Naive thymus-derived CD8-positive, alpha-beta T cell (primary cell): ENCODE data around the gene MAD1L1. TPM values are rescaled to one million over a fixed set of nuclear protein-coding genes. Genes with fewer than 3 reads are reported as not detected.

Experiments used
- ATAC-seq, 2 donors: fragments of 150-1000 bp; cut with Tn5 transposase in 1 of 2; sonication (Bioruptor Pico), chemical (Tn5 transposase) in 1 of 2; 1 replicate in 1 of 2; 2 replicates in 1 of 2; pipeline ENCODE4 v1.10.0; 2021; ENCODE audit warnings: mild to moderate bottlenecking in 2 of 2, moderate library complexity in 2 of 2
- POLR2A ChIA-PET: fragments of 350-600 bp; sonication (Branson Sonifier 250); formaldehyde crosslinking; loops from one replicate; lab custom pipeline; 2021; ENCODE audit warnings: antibody characterized with exemption; lab: Charles Lee
- DNase-seq, 10 donors: peaks; one replicate each; pipeline versions ENCODE4 v3.0.0 to v3.0.0-alpha.2; 2020 to 2022
- H3K27ac Mint-ChIP-seq, 10 donors: one replicate each; pipeline ENCODE4 v1.8.0; 2020 to 2022; ENCODE audit warnings: mild to moderate bottlenecking in 10 of 10, mixed read lengths in 10 of 10, moderate library complexity in 4 of 10, inconsistent platforms in 1 of 10
- H3K27me3 Mint-ChIP-seq, 5 donors: one replicate each; pipeline ENCODE4 v1.8.0; 2021 to 2022; ENCODE audit warnings: mixed read lengths in 5 of 5
- H3K36me3 Mint-ChIP-seq, 3 donors: one replicate each; pipeline ENCODE4 v1.8.0; 2020 to 2022; ENCODE audit warnings: mixed read lengths in 3 of 3, mild to moderate bottlenecking in 2 of 3, inconsistent platforms in 1 of 3
- H3K4me1 Mint-ChIP-seq, 4 donors: one replicate each; pipeline ENCODE4 v1.8.0; 2021 to 2022; ENCODE audit warnings: mixed read lengths in 4 of 4
- H3K4me3 Mint-ChIP-seq, 10 donors: one replicate each; pipeline ENCODE4 v1.8.0; 2020 to 2022; ENCODE audit warnings: mild to moderate bottlenecking in 10 of 10, mixed read lengths in 10 of 10, moderate library complexity in 6 of 10, inconsistent platforms in 1 of 10
- H3K9me3 Mint-ChIP-seq, 9 donors: one replicate each; pipeline ENCODE4 v1.8.0; 2020 to 2022; ENCODE audit warnings: mixed read lengths in 9 of 9, mild to moderate bottlenecking in 3 of 9, inconsistent platforms in 1 of 9, moderate library complexity in 1 of 9
- polyA plus RNA-seq, 3 donors: library from polyadenylated mRNA; unstranded; fragments of 300-500 nt; fragmentation: Illumina TruSeq; gene quantifications; one replicate each; pipeline ENCODE4 v1.2.3, GENCODE V29; 2021
- total RNA-seq, 8 experiments: library from RNA in 2 of 8; stranded (reverse) in 2 of 8; gene quantifications; one replicate each; pipeline ENCODE4 v1.2.3 and lab custom pipeline; 2021 to 2026

The MAD1L1 gene
- total and polyA plus RNA-seq, 5 experiments from 2014 or later: 84.5 to 243 (median 146) TPM

DNA sequence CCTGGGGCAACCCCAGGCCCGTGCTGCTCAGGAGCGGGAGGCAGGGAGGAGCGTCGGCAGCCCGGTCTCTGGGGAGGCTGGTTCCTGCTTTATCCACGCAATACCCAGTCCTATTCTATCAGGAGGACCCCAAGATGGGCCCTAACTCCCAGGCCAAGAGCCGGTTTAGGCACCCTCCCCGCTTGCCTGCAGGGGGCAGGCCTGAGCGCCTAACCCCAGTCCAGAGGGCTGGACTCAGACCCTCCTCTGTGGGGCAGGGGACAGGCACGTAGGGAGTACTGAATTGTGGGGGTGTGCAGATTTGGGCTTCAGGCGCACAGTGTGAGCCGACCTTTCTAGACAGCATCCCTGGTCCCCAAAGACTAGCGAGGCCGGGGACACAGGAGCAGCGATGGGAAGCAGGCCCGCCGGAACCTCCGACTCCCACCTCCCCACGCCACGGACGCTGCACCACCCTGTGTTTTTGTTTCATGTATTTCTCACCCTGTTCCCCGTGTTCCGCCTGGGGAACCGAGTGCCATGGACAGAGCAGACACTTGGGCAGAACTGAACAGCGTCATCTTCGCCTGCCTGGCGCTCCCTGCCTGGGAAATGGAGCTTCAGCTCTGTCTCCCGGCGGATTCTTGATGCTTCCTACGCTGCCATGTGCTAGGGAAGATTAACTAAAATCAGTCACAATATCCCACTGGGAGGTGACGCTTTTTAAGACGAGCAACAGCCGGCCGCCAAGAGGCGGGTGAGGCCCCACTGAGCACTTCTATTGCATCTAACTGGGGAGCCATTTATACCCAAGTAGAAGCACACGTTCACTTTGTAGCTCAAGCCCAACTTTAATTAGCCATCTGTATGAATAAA is 14.6 kb upstream of the MAD1L1 start:
- no peak for DNase-seq
- Mint-ChIP-seq H3K9me3 (no peaks in the 10 kb centered on the region), H3K4me3 (no peak overlapping the region), H3K4me1 (peaks cover 15 to 54% (median 34%) of the 10 kb centered on the region in 4 donors), H3K36me3 (peaks cover 0 to 10% (median 3%) of the 10 kb centered on the region in 3 donors), H3K27ac (peak overlapping the region in 2 of 10 donors; percentile 26 to 62), H3K27me3 (no peaks in the 10 kb centered on the region)
- no peak for ATAC-seq
- POLR2A ChIA-PET: interaction anchor here (0.8 to 1.6 kb wide), 3 partner anchors 101 to 127 kb away, joined by 3 to 5 read pairs (median 3); no protein-coding TSS in a partner anchor

DNA sequence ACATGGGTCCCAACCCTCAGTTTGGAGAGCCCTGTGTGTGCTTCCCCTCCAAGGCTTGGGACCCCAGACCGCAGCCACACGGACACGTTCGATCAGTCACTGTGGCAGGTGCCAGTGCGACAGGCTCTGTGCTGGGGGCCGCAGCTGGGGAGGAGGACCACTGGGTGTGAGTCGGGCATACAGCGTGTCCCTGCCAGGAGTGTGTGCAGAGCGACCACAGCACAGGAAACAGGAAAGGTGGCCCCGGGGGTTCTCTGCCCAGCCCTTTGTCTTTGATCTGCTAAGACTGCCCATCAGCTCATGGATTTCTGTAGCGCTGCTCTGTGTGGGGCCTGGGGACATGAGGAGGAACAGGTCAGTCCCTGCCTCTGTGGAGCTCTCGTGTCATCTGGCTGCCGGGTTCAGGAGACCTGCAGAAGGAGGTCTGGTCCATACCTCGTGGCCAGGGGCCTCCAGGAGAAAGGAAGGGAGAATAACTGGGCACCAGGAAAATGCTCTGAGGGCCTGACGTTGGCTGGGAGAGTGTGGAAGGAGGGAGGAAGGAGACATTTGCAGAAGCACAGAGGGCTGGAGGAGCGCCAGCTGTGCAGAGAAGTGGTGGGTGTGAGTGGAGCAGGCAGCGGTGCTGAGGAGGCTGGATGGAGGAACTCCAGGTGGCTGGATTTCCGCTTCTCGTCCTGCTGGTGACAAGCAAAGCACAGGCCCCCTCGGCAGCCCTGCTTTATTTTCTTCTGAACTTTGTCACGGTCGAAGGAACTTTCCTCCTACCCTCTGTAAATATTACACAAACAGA is 13.3 kb upstream of the MAD1L1 start:
- peaks cover 15 to 60% (median 35%) of the 10 kb centered on the region in 4 donors for H3K4me1 Mint-ChIP-seq
- H3K9me3 Mint-ChIP-seq: no peaks in the 10 kb centered on the region
- ATAC-seq: no peak
- DNase-seq: no peak
- H3K36me3 Mint-ChIP-seq: peaks cover 0 to 10% (median 3%) of the 10 kb centered on the region in 3 donors
- H3K4me3 Mint-ChIP-seq: peak overlapping the region in 1 of 10 donors; percentile 32
- H3K27ac Mint-ChIP-seq: peak overlapping the region in 6 of 10 donors; percentile 32 to 80 (median 54)
- POLR2A ChIA-PET: interaction anchor here (0.6 to 1.1 kb wide), 2 partner anchors 85 to 306 kb away, joined by 3 read pairs; no protein-coding TSS in a partner anchor
- H3K27me3 Mint-ChIP-seq: no peaks in the 10 kb centered on the region

DNA sequence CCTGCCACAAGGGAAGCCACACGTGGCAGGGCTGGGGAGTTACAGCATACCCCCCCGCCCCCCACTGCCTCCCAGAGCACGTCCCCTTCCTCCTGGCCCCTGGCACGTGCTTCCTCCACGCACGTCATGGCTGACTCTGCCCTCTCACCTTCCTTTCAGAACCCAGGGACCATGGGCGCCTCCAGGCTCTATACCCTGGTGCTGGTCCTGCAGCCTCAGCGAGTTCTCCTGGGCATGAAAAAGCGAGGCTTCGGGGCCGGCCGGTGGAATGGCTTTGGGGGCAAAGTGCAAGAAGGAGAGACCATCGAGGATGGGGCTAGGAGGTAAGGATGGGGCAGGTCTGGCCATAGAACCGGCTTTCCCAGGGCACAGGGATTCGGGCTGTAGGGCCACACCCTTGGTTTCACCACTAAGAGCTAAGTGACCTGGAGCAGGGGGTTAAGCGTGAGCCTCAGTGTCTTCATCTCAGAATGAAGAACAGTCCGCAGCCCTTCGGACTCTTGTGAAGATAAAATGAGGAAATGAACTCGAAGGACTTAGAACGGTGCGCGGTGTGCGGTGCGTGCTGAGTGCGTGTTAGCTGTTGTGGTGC is 11.8 kb upstream of the MAD1L1 start:
- POLR2A ChIA-PET: no interaction called here
- peaks cover 15 to 66% (median 40%) of the 10 kb centered on the region in 4 donors for H3K4me1 Mint-ChIP-seq

DNA sequence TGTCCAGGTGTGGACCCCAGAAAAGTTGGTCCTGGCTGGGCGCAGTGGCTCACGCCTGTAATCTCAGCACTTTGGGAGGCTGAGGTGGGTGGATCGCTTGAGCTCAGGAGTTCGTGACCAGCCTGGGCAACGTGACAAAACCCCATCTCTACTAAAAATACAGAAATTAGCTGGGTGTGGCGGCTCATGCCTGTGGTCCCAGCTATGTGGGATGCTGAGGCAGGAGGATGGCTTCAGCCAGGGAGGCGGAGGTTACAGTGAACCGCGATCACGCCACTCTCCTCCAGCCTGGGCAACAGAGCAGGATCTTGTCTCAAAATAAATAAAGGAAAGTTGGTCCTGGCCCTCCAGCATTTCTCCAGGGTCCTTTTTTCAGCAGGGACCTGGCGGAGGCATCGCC is 10.7 kb upstream of the MAD1L1 start:
- no peaks in the 10 kb centered on the region for H3K9me3 Mint-ChIP-seq
- no peak for ATAC-seq
- POLR2A ChIA-PET: no interaction called here
- no peaks in the 10 kb centered on the region for H3K27me3 Mint-ChIP-seq
- peaks cover 10 to 57% (median 33%) of the 10 kb centered on the region in 4 donors for H3K4me1 Mint-ChIP-seq
- H3K36me3 Mint-ChIP-seq: peaks cover 0 to 13% (median 0%) of the 10 kb centered on the region in 3 donors
- DNase-seq: no peak
- H3K27ac Mint-ChIP-seq: peak overlapping the region in 2 of 10 donors; percentile 25 to 33
- H3K4me3 Mint-ChIP-seq: peak overlapping the region in 8 of 10 donors; percentile 1 to 92 (median 58)

More for the DNA sequence above, 11.8 kb upstream of the MAD1L1 start:
- Mint-ChIP-seq H3K4me3 (peak overlapping the region in 2 of 10 donors; percentile 24 to 29), H3K27me3 (no peaks in the 10 kb centered on the region), H3K36me3 (peaks cover 0 to 6% (median 0%) of the 10 kb centered on the region in 3 donors), H3K9me3 (no peaks in the 10 kb centered on the region), H3K27ac (peak overlapping the region in 1 of 10 donors; percentile 62)
- no peak for DNase-seq
- no peak for ATAC-seq

DNA sequence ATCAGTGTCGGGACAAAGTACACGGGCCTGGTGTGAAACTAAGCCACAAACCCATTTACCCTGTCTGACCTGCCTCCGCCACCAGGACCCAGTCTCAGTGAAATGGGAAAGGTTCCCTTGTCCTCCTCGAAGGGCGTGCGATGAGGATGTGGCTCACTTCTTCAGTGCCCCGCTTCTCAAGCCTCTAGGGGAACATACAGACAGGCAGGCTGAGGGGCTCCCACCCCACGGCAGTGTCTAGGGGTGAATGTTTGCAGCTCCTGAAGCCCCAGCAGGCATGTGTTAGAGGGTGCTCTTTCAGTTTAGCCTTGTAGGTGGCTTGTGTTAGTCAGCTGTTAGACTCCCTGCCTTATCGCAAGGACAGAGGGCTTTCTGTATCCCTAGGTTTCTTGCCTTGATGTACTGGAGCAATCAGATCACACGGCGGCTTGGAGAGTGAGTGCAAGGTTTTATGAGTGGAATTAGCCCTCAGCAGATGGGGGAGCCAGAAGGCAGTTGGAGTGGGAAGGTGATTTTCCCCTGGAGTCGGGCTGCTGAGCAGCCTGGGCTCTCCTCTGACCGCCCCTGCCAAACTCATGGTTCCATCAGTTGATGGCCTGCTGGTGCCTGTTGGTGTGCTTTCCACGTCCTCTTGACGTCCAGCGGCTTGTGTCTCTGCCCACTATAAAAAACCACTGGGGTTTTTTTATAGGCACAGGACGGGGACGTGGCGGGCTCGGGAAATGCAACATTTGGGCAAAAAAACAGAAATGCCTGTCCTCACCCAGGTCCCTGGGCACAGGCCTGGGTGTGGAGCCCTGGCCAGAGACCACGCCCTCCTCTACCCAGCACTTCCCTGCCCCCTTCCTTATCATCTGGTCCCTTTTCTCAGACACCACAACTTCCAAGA is 10.0 kb upstream of the MAD1L1 start:
- no peaks in the 10 kb centered on the region for H3K27me3 Mint-ChIP-seq
- H3K4me3 Mint-ChIP-seq: peak overlapping the region; percentile 86 to 97 (median 90)
- H3K4me1 Mint-ChIP-seq: peaks cover 10 to 59% (median 27%) of the 10 kb centered on the region in 4 donors
- ATAC-seq (peak; percentile 54 to 64), DNase-seq (peak in 3 of 10 donors; percentile 23 to 38 (median 35))
- H3K9me3 Mint-ChIP-seq: no peaks in the 10 kb centered on the region
- H3K27ac Mint-ChIP-seq: peak overlapping the region; percentile 84 to 97 (median 92)
- peaks cover 0 to 19% (median 0%) of the 10 kb centered on the region in 3 donors for H3K36me3 Mint-ChIP-seq
- POLR2A ChIA-PET: interaction anchor here (0.8 to 1.5 kb wide), 4 partner anchors 10 to 268 kb away, joined by 3 to 5 read pairs (median 4); partner anchors contain the start of gene MAD1L1

DNA sequence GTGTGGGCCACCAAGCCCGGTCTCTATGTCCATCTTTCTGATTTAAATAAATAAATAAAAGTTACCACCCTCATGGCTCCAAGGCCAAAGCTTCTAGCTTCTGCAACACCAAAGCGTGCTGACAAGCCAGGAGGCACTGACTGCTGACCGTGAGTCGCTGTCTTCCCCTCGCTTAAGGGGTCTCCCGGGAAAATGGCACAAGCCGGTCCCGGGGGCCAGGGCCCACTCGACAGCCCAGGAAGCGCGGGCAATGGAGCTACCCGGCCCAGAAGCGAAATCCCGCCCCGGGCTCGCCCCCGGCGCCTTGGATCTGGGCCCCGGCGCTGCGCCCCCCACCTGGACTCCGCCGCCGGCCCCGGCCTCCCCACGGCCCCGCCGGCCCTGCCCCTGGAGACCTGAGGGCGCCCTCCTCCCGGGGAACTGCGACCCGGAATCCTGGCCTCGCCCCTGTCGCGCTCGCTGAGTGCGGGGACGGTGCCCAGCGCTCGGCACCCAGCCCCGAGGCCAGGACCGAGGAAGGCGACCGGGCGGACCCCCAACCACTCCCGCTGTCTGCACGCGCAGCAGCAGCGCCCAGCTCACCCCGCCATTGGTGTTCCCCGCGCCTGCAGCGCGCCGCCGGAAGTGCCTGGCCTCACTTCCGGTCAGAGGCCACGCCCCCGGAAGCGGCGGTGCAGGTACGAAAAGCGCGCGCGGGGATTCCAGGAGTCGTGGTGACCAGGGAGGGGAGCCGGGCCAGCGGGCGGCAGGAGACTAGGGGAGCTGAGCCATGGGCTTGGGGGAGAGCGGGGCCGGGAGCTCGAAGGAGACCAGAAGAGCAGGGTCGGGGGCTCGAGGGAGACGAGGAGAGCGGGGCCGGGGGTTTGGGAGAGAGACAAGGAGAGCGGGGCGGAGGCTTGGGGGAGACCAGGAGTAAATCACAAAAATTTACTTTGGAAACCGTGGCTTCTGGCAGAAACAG is 9.1 kb upstream of the MAD1L1 start, which contains the start of the genes MRM2 and NUDT1:
Gene MRM2, minus strand, starts transcription at position 626 of the 961 bp plus-strand sequence. Its CDS starts 36 bp downstream, at position 590.
Gene NUDT1, plus strand, starts transcription at position 647 of the 961 bp plus-strand sequence. CDS start 2,349 bp downstream, outside the sequence.
- POLR2A ChIA-PET: interaction anchor here (0.6 to 1.9 kb wide), 8 partner anchors 9 to 269 kb away, joined by 3 to 5 read pairs (median 4); partner anchors contain the start of gene MAD1L1
- H3K27ac Mint-ChIP-seq: peak within 1 kb of the TSS; percentile 84 to 97 (median 92)
- H3K4me1 Mint-ChIP-seq: peaks cover 10 to 63% (median 29%) of the 10 kb centered on the region in 4 donors
- peak within 1 kb of the TSS; percentile 86 to 97 (median 90) for H3K4me3 Mint-ChIP-seq
- H3K9me3 Mint-ChIP-seq: no peaks in the 10 kb centered on the region
- peak; percentile 69 to 87 for ATAC-seq
- peaks cover 0 to 27% (median 0%) of the 10 kb centered on the region in 3 donors for H3K36me3 Mint-ChIP-seq
- H3K27me3 Mint-ChIP-seq: no peaks in the 10 kb centered on the region
- peak; percentile 19 to 73 (median 58) for DNase-seq

DNA sequence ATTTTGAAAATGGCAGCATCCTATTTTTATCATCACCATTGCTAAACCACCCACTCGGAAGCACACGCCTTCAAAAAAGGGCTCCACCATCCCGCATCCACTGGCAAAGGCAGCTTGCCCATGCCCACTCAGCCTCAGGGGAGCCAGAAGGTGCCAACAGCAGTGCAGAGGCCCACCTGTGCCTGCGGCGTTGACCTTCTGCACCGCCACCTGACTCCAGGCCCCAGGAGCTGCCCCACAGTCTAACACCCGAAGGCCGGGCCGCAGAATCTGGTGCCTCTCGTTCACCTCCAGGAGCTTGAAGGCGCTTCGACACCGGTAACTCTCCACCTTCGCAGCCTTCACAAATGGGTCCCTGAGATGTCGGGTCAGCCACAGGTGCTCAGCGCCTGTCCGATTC is 6.5 kb upstream of the MAD1L1 start:
- Mint-ChIP-seq H3K27ac (peak overlapping the region in 1 of 10 donors; percentile 69), H3K4me1 (peaks cover 7 to 53% (median 30%) of the 10 kb centered on the region in 4 donors), H3K9me3 (no peaks in the 10 kb centered on the region), H3K36me3 (peaks cover 0 to 40% (median 3%) of the 10 kb centered on the region in 3 donors), H3K4me3 (peak overlapping the region in 3 of 10 donors; percentile 28 to 81 (median 48)), H3K27me3 (no peaks in the 10 kb centered on the region)
- ATAC-seq: no peak
- POLR2A ChIA-PET: no interaction called here
- no peak for DNase-seq

DNA sequence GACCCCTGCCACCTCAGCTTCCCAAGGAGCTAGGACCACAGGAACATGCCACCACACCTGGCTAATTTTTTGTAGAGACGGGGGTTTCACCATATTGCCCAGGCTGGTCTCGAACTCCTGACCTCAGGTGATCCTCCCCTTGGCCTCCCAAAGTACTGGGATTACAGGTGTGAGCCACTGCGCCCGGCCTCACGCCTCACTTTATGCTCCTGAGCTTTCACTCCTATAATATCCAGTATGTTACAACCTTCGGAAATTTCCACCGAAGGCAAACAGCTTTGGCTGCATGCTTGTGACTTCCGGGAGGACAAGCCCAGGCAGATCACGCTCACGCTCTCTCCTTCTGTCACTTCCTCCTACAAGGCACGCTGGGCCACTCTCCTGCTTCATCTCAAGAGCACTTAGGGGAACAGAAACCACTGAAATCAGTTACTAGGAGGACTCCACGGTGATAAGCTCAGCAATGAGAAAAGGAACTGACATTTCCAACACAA is 4.4 kb upstream of the MAD1L1 start:
- peaks cover 6 to 52% (median 29%) of the 10 kb centered on the region in 4 donors for H3K4me1 Mint-ChIP-seq
- DNase-seq: peak in 1 of 10 donors; percentile 36
- H3K4me3 Mint-ChIP-seq: peak overlapping the region in 2 of 10 donors; percentile 28 to 54
- no peaks in the 10 kb centered on the region for H3K27me3 Mint-ChIP-seq
- H3K9me3 Mint-ChIP-seq: no peaks in the 10 kb centered on the region
- peaks cover 0 to 41% (median 3%) of the 10 kb centered on the region in 3 donors for H3K36me3 Mint-ChIP-seq
- no peak for ATAC-seq
- peak overlapping the region in 4 of 10 donors; percentile 66 to 84 (median 78) for H3K27ac Mint-ChIP-seq
- POLR2A ChIA-PET: no interaction called here

DNA sequence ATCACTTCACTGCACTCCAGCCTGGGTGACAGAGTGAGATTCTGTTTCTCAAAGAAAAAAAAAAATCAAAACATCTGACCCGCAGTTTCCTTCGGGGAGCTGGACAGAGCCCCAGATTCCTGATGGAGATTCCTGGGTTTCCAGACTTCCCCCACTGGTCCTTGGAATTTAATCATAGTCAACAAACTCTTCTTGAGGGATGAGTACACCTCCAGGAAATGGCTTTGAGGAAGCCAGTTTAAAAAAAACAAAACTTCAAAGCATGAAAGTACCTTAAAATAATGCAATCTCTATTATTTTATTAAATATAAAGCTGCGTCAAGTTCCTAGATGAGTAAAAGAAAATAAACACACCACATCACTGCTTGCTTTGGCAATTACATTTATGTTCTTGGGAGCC is 1.2 kb upstream of the MAD1L1 start:
- Mint-ChIP-seq H3K36me3 (peaks cover 0 to 44% (median 3%) of the 10 kb centered on the region in 3 donors), H3K4me1 (peaks cover 16 to 51% (median 44%) of the 10 kb centered on the region in 4 donors), H3K4me3 (peak overlapping the region; percentile 36 to 92 (median 64)), H3K27ac (peak overlapping the region in 2 of 10 donors; percentile 8 to 16), H3K27me3 (no peaks in the 10 kb centered on the region), H3K9me3 (no peaks in the 10 kb centered on the region)
- DNase-seq (no peak), ATAC-seq (no peak)
- POLR2A ChIA-PET: interaction anchor here (0.7 to 1.0 kb wide), 2 partner anchors 15 to 135 kb away, joined by 3 read pairs; no protein-coding TSS in a partner anchor
